MM.1S (cell line): ENCODE data around the gene BIVM.

ENCODE experiments used
- DNase-seq: peaks from one replicate; pipeline ENCODE4 v3.0.0-alpha.2; 2015
- H2AFZ ChIP-seq: fragments of 300-600 bp; sonication (generic); 2 replicates; pipeline ENCODE4 v1.6.0; 2016; ENCODE audit warnings: antibody characterized with exemption, low read length
- H3F3A ChIP-seq: fragments of 300-600 bp; sonication (generic); 2 replicates; pipeline ENCODE4 v1.6.1; 2016; ENCODE audit warnings: mild to moderate bottlenecking, antibody characterized with exemption, low read length, moderate library complexity, mixed read lengths; ENCODE audit not compliant: insufficient read depth
- H3K27ac ChIP-seq: fragments of 300-600 bp; sonication (generic); 2 replicates; pipeline ENCODE4 v1.5.1; 2016; ENCODE audit warnings: mild to moderate bottlenecking, low read length
- H3K27me3 ChIP-seq: fragments of 300-600 bp; sonication (generic); replicated peaks from 2 replicates; pipeline ENCODE4 v1.6.0; 2016; ENCODE audit warnings: low read length; ENCODE audit not compliant: insufficient read depth
- H3K36me3 ChIP-seq: fragments of 300-600 bp; sonication (generic); replicated peaks from 2 replicates; pipeline ENCODE4 v1.6.1; 2016; ENCODE audit warnings: mild to moderate bottlenecking, low read length, mixed read lengths; ENCODE audit not compliant: insufficient read depth
- H3K4me1 ChIP-seq: fragments of 300-600 bp; sonication (generic); 2 replicates; pipeline ENCODE4 v1.6.1; 2016; ENCODE audit warnings: low read length, mixed read lengths
- H3K4me2 ChIP-seq: fragments of 300-600 bp; sonication (generic); 2 replicates; pipeline ENCODE4 v1.6.0; 2016; ENCODE audit warnings: low read depth, low read length
- H3K4me3 ChIP-seq: fragments of 300-600 bp; sonication (generic); 2 replicates; pipeline ENCODE4 v1.5.1; 2016; ENCODE audit warnings: low read length, mixed read lengths
- H3K79me2 ChIP-seq: fragments of 300-600 bp; sonication (generic); 2 replicates; pipeline ENCODE4 v1.6.1; 2016; ENCODE audit warnings: mixed run types, low read length, mixed read lengths
- H3K9ac ChIP-seq: fragments of 300-600 bp; sonication (generic); 2 replicates; pipeline ENCODE4 v1.6.1; 2016; ENCODE audit warnings: low read length, mixed read lengths
- H3K9me2 ChIP-seq: fragments of 300-600 bp; sonication (generic); replicated peaks from 2 replicates; pipeline ENCODE4 v1.6.1; 2016; ENCODE audit warnings: mild to moderate bottlenecking, low read length, mixed read lengths; ENCODE audit not compliant: insufficient read depth
- H3K9me3 ChIP-seq: fragments of 300-600 bp; sonication (generic); replicated peaks from 2 replicates; pipeline ENCODE4 v1.6.1; 2016; ENCODE audit warnings: mild to moderate bottlenecking, low read length, mixed read lengths; ENCODE audit not compliant: insufficient read depth
- H4K20me1 ChIP-seq: fragments of 300-600 bp; sonication (generic); 2 replicates; pipeline ENCODE4 v1.6.1; 2016; ENCODE audit warnings: mild to moderate bottlenecking, low read length, moderate library complexity, mixed read lengths; ENCODE audit not compliant: insufficient read depth
- CTCF ChIP-seq: fragments of 300-600 bp; sonication (generic); IDR thresholded peaks from 2 replicates; pipeline ENCODE4 v1.5.1; 2016; ENCODE audit warnings: antibody characterized with exemption, low read length, mixed read lengths
- EZH2 ChIP-seq: fragments of 300-600 bp; sonication (generic); optimal IDR thresholded peaks from 2 replicates; pipeline ENCODE3; 2017; ENCODE audit warnings: low read depth, mild to moderate bottlenecking, antibody characterized with exemption, low read length, mixed read lengths
- EZH2phosphoT487 ChIP-seq: fragments of 300-600 bp; sonication (generic); IDR thresholded peaks from 2 replicates; pipeline ENCODE4 v1.6.1; 2018; ENCODE audit warnings: antibody characterized with exemption, low read length

Gene BIVM

GRCh38 chr13:102845289-102845629 lies 46.3 kb downstream of the BIVM start:
- H3F3A ChIP-seq: peaks cover 21% of the 10 kb centered on the region
- H3K9ac ChIP-seq: peak overlapping the region; percentile 96
- peaks cover 37% of the 10 kb centered on the region for H3K79me2 ChIP-seq
- no peaks in the 10 kb centered on the region for H3K36me3 ChIP-seq
- H3K9me2 ChIP-seq: no peaks in the 10 kb centered on the region
- no peaks in the 10 kb centered on the region for H3K9me3 ChIP-seq
- H3K27ac ChIP-seq: peak overlapping the region; percentile 98
- H3K4me1 ChIP-seq: peaks cover 6% of the 10 kb centered on the region
- peak overlapping the region; percentile 72 for H3K4me2 ChIP-seq
- no peak for DNase-seq
- H4K20me1 ChIP-seq: no peaks in the 10 kb centered on the region
- TF ChIP-seq CTCF: no peak
- no peak for TF ChIP-seq EZH2
- no peak for TF ChIP-seq EZH2phosphoT487
- H2AFZ ChIP-seq: peak overlapping the region; percentile 65
- peak overlapping the region; percentile 96 for H3K4me3 ChIP-seq
- H3K27me3 ChIP-seq: no peaks in the 10 kb centered on the region

GRCh38 chr13:102845630-102846260 lies 46.8 kb downstream of the BIVM start, which contains the start of gene ERCC5:
ERCC5 (plus strand) TSS chr13:102846032; CDS start chr13:102846267, 235 bp downstream.
- Histone ChIP-seq H3K4me1 (peaks cover 6% of the 10 kb centered on the region), H2AFZ (peak within 1 kb of the TSS; percentile 88), H3K9me3 (no peaks in the 10 kb centered on the region), H3K4me3 (peak within 1 kb of the TSS; percentile 96), H3K9ac (peak within 1 kb of the TSS; percentile 96), H3K36me3 (no peaks in the 10 kb centered on the region), H3K79me2 (peaks cover 37% of the 10 kb centered on the region), H3F3A (peaks cover 21% of the 10 kb centered on the region), H3K27me3 (no peaks in the 10 kb centered on the region), H3K27ac (peak within 1 kb of the TSS; percentile 98), H4K20me1 (no peaks in the 10 kb centered on the region), H3K9me2 (no peaks in the 10 kb centered on the region), H3K4me2 (peak within 1 kb of the TSS; percentile 72)
- no peak for TF ChIP-seq EZH2phosphoT487
- TF ChIP-seq CTCF: no peak
- TF ChIP-seq EZH2: no peak
- peak; percentile 97 for DNase-seq

GRCh38 chr13:102846261-102847015 lies 47.5 kb downstream of the BIVM start:
- Histone ChIP-seq H3K27ac (peak overlapping the region; percentile 98), H3K4me2 (peak overlapping the region; percentile 72), H3K4me3 (peak overlapping the region; percentile 96), H2AFZ (peak overlapping the region; percentile 88), H3K36me3 (no peaks in the 10 kb centered on the region), H3K4me1 (peaks cover 6% of the 10 kb centered on the region), H3K9me2 (no peaks in the 10 kb centered on the region), H4K20me1 (no peaks in the 10 kb centered on the region), H3K27me3 (no peaks in the 10 kb centered on the region), H3K9ac (peak overlapping the region; percentile 96), H3K79me2 (peaks cover 37% of the 10 kb centered on the region), H3K9me3 (no peaks in the 10 kb centered on the region), H3F3A (peaks cover 21% of the 10 kb centered on the region)
- DNase-seq: peak; percentile 45
- no peak for TF ChIP-seq EZH2phosphoT487
- TF ChIP-seq EZH2: no peak
- TF ChIP-seq CTCF: no peak
